ENCODE data around the gene PEDS1.

PEDS1 gene

DNA sequence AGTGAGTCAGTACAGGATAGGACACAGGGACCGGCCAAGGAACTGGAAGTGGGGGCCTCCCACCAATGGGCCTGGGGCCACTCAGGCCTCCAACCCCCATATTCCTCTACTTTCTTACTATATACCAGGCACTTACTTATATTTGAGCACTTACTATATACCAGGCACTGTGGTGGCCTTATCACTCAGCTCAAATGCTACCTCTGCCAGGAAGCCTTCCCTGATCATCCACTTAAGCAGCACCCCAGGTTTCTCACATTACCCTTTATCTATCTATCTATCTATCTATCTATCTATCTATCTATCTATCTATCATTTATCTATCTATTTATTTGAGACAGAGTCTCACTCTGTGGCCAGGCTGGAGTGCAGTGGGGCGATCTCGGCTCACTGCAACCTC is 28.2 kb downstream of the PEDS1 start:
- no peak overlapping the region for H3K27ac ChIP-seq (ENCODE audit: low read length)
- no peaks in the 10 kb centered on the region for H3K4me1 ChIP-seq (ENCODE audit: control insufficient read depth, low read depth, low read length)
- no peaks in the 10 kb centered on the region for H3K27me3 ChIP-seq (ENCODE audit: control insufficient read depth, insufficient read depth, low read length)
- no peak overlapping the region for H3K9ac ChIP-seq (ENCODE audit: low read length)
- H3K9me3 ChIP-seq (ENCODE audit: control insufficient read depth, low read depth, low read length), result no peaks in the 10 kb centered on the region
- no peak overlapping the region for H3K4me3 ChIP-seq (ENCODE audit: low read length)
- H3K36me3 ChIP-seq (ENCODE audit: control insufficient read depth, low read depth, low read length), result peaks cover 17% of the 10 kb centered on the region

DNA sequence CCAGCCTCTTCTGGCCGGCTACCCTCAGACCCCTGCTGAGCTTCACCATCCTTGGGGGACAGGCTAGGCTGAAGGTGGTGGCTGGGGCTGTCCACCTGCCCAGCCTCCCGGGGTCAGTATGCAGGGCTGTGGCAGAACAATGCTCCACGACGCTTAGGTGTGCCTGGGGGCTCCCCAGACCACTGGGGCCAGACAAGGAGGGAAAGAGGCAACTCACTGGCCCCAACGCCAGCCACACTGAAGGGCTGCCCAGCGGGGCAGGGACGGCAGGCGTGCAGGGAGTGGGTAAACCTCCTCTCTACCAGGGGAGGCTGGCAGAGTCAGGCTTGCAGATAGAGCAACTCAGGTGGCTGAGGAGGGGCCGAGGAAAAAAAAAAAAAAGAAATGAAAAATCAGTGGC is 29.0 kb downstream of the PEDS1 start:
- Histone ChIP-seq H3K4me1 (ENCODE audit: control insufficient read depth, low read depth, low read length) (no peaks in the 10 kb centered on the region), H3K36me3 (ENCODE audit: control insufficient read depth, low read depth, low read length) (peaks cover 15% of the 10 kb centered on the region), H3K27ac (ENCODE audit: low read length) (no peak overlapping the region), H3K9me3 (ENCODE audit: control insufficient read depth, low read depth, low read length) (no peaks in the 10 kb centered on the region), H3K9ac (ENCODE audit: low read length) (no peak overlapping the region), H3K27me3 (ENCODE audit: control insufficient read depth, insufficient read depth, low read length) (no peaks in the 10 kb centered on the region), H3K4me3 (ENCODE audit: low read length) (no peak overlapping the region)

DNA sequence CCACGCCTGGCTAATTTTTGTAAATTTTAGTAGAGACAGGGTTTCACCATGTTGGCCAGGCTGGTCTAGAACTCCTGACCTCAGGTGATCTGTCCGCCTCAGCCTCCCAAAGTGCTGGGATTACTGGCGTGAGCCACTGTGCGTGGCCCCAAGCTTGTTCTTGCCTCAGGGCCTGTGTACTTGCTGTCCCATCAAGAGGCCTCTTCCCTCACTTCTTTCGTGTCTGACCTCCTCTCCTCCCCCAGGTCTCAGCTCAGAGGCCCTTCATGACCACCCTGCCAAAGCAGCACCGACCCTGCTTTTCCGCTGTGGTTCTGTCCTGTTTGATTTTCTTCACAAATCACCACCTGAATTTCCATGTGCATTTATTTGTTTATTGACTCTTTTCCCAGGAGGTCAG is 30.1 kb downstream of the PEDS1 start:
- Histone ChIP-seq H3K4me1 (ENCODE audit: control insufficient read depth, low read depth, low read length) (no peaks in the 10 kb centered on the region), H3K9ac (ENCODE audit: low read length) (no peak overlapping the region), H3K4me3 (ENCODE audit: low read length) (no peak overlapping the region), H3K36me3 (ENCODE audit: control insufficient read depth, low read depth, low read length) (peaks cover 6% of the 10 kb centered on the region), H3K9me3 (ENCODE audit: control insufficient read depth, low read depth, low read length) (no peaks in the 10 kb centered on the region), H3K27ac (ENCODE audit: low read length) (no peak overlapping the region), H3K27me3 (ENCODE audit: control insufficient read depth, insufficient read depth, low read length) (no peaks in the 10 kb centered on the region)

DNA sequence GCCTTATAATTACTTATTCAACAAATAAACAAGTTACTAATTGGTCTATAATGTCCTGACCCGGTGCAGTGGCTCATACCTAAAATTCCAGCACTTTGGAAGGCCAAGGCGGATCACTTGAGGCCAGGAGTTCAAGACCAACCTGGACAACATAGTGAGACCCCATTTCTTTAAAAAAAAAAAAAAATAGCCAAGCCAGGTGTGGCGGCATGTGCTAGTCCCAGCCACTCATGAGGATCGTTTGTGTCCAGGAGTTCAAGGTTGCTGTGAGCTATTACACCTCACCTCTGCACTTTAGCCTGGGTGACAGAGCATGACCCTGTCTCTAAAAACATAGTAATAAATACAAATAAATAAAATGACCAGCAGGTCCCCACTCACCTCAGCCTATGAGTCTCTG is 30.8 kb downstream of the PEDS1 start:
- Histone ChIP-seq H3K27me3 (ENCODE audit: control insufficient read depth, insufficient read depth, low read length) (no peaks in the 10 kb centered on the region), H3K27ac (ENCODE audit: low read length) (no peak overlapping the region), H3K36me3 (ENCODE audit: control insufficient read depth, low read depth, low read length) (peaks cover 3% of the 10 kb centered on the region), H3K4me3 (ENCODE audit: low read length) (no peak overlapping the region), H3K4me1 (ENCODE audit: control insufficient read depth, low read depth, low read length) (no peaks in the 10 kb centered on the region), H3K9me3 (ENCODE audit: control insufficient read depth, low read depth, low read length) (no peaks in the 10 kb centered on the region), H3K9ac (ENCODE audit: low read length) (no peak overlapping the region)

DNA sequence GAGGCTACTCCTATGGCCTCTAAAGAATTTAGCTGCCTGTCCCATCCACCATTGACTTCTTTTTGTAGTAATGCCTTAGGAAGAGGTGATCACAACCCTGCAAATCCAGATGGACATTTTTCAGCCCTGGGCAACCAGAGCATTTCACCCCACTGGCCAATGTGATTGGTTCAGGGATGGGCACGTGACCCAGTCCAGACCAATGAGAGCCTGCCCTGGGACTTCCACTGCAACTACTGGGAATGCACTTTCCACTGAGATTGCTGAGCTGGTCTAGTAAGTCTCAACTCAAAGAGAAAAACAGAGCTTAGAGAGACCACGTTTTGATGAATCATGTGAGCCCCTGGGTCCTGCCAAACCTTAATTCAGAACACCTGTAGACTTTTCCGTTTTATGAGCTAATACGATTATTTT is 31.7 kb downstream of the PEDS1 start:
- H3K27me3 ChIP-seq (ENCODE audit: control insufficient read depth, insufficient read depth, low read length), result no peaks in the 10 kb centered on the region
- no peak overlapping the region for H3K27ac ChIP-seq (ENCODE audit: low read length)
- H3K9ac ChIP-seq (ENCODE audit: low read length), result no peak overlapping the region
- H3K4me3 ChIP-seq (ENCODE audit: low read length), result no peak overlapping the region
- no peaks in the 10 kb centered on the region for H3K4me1 ChIP-seq (ENCODE audit: control insufficient read depth, low read depth, low read length)
- no peaks in the 10 kb centered on the region for H3K36me3 ChIP-seq (ENCODE audit: control insufficient read depth, low read depth, low read length)
- no peaks in the 10 kb centered on the region for H3K9me3 ChIP-seq (ENCODE audit: control insufficient read depth, low read depth, low read length)

DNA sequence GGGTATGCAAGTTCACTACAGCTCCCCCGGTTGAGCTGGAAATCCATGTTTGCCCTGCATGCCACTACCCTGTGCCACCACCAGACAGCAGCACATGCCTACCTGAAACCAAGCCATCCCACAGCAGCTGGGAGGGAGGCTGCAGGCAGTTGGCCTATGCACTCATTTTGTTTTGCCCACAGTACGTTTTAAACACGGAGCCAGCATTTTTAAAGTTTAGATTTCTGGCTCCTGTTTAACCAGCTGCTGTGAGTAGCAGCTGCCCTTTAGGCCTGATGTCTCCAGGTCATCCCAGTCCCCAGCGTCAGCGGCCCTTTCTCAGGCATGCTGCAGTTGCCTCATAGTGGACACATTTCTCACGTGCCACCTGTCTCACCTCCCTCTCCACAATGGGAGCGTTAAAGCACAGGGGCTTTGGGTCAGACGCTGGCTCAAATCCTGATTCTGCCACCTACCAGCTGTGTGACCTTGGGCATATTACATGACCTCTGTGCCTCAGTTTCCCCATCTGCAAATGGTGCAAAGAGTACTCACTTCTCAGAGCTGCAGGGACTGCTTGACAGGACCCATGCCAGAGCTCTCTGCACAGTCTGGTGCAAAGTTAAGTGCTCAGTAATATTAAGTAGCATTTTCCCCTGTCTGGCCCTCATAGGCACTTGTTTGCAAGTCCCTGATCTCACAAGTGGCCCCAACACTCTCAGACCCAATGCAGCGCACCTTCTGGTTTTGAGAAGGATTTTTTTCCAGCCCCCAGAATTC is 32.4 kb downstream of the PEDS1 start:
- no peaks in the 10 kb centered on the region for H3K27me3 ChIP-seq (ENCODE audit: control insufficient read depth, insufficient read depth, low read length)
- H3K9me3 ChIP-seq (ENCODE audit: control insufficient read depth, low read depth, low read length), result no peaks in the 10 kb centered on the region
- H3K4me3 ChIP-seq (ENCODE audit: low read length), result no peak overlapping the region
- no peak overlapping the region for H3K27ac ChIP-seq (ENCODE audit: low read length)
- no peaks in the 10 kb centered on the region for H3K36me3 ChIP-seq (ENCODE audit: control insufficient read depth, low read depth, low read length)
- H3K9ac ChIP-seq (ENCODE audit: low read length), result no peak overlapping the region
- peaks cover 1% of the 10 kb centered on the region for H3K4me1 ChIP-seq (ENCODE audit: control insufficient read depth, low read depth, low read length)

DNA sequence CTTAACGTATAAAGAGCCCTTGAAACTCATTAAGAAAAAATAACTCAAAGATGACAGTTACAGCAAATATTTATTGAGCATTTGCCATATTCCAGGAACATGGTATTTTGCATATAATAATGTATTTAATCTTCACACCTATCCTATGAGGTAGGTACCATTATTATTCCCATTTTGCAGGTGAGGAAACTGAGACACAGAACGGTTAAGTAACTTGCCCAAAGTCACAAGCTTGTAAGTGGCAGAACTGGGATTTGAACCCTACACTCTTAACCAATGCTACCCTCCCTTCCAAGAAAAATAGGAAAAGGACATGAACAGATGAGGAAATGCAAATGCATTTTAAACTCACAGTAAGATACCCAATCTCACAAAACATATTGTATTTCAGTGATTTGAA is 35.3 kb downstream of the PEDS1 start:
- Histone ChIP-seq H3K36me3 (ENCODE audit: control insufficient read depth, low read depth, low read length) (no peaks in the 10 kb centered on the region), H3K4me1 (ENCODE audit: control insufficient read depth, low read depth, low read length) (peaks cover 11% of the 10 kb centered on the region), H3K9me3 (ENCODE audit: control insufficient read depth, low read depth, low read length) (no peaks in the 10 kb centered on the region), H3K4me3 (ENCODE audit: low read length) (no peak overlapping the region), H3K27ac (ENCODE audit: low read length) (no peak overlapping the region), H3K27me3 (ENCODE audit: control insufficient read depth, insufficient read depth, low read length) (no peaks in the 10 kb centered on the region), H3K9ac (ENCODE audit: low read length) (no peak overlapping the region)

DNA sequence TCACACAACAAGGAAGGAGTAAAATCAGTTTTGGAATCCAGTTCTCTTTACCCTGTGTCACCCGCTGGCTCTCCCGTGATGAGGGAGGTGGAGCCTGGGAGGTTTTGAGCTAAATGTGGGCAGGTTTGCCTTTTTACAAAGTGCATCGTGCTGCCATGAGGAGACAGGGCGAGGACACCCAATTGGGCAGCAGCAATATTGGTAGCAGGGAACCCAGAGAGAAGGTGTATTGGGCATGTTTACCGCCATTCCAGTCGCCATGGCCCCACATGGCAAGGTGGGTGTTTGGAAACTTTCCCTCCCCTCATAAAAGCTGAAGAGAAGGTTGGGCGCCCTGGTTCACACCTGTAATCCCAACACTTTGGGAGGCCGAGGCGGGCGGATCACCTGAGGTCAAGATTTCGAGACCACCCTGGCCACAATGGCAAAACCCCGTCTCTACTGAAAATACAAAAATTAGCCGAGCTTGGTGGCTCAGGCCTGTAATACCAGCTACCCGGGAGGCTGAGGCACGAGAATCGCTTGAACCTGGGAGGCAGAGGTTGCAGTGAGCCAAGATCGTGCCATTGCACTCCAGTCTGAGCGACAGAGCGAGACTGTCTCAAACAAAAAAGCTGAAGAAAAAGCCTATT is 37.0 kb downstream of the PEDS1 start:
- H3K27me3 ChIP-seq (ENCODE audit: control insufficient read depth, insufficient read depth, low read length), result no peaks in the 10 kb centered on the region
- no peak overlapping the region for H3K27ac ChIP-seq (ENCODE audit: low read length)
- H3K36me3 ChIP-seq (ENCODE audit: control insufficient read depth, low read depth, low read length), result no peaks in the 10 kb centered on the region
- peak overlapping the region; percentile 94 for H3K4me3 ChIP-seq (ENCODE audit: low read length)
- H3K9me3 ChIP-seq (ENCODE audit: control insufficient read depth, low read depth, low read length), result no peaks in the 10 kb centered on the region
- peak overlapping the region; percentile 69 for H3K9ac ChIP-seq (ENCODE audit: low read length)
- peaks cover 19% of the 10 kb centered on the region for H3K4me1 ChIP-seq (ENCODE audit: control insufficient read depth, low read depth, low read length)

DNA sequence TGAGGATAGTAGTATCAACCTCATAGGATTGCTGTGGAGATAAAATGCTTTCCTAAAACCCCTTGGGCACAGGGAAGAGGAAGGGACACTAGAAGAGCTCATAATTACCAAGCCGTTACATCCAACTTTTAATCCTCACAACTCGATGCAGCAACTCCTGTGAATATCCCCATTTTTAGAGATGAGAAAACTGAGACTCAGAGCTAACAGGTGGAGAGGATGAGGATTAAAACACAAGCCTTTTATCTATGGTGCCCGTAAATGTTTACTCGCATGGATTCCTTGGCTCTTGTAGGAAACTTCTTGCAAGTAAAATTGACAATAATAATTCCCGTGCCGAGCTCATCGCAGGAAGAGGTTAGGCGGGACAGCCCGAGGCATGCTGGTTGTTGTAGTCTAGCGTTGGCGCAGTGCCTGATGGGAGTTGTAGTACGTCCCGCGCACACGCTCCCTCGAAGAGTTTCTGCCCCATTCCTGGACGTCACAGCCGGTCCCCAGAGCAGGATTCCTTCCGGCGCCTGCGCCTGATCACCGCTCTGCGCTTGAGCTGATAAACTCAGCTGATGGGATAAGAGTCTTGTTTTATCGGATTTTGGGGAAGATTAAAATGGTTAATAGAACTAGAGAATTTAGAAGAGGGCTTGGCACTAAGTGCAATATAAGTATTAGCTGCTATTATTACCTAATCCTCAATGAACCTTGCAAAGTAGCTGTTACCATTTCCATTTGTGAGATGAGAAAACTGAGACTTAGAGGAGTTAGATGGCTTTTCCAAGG is 37.7 kb downstream of the PEDS1 start:
- no peaks in the 10 kb centered on the region for H3K36me3 ChIP-seq (ENCODE audit: control insufficient read depth, low read depth, low read length)
- H3K4me1 ChIP-seq (ENCODE audit: control insufficient read depth, low read depth, low read length), result peaks cover 20% of the 10 kb centered on the region
- H3K27ac ChIP-seq (ENCODE audit: low read length), result no peak overlapping the region
- no peaks in the 10 kb centered on the region for H3K27me3 ChIP-seq (ENCODE audit: control insufficient read depth, insufficient read depth, low read length)
- H3K9ac ChIP-seq (ENCODE audit: low read length), result peak overlapping the region; percentile 69
- H3K4me3 ChIP-seq (ENCODE audit: low read length), result peak overlapping the region; percentile 94
- H3K9me3 ChIP-seq (ENCODE audit: control insufficient read depth, low read depth, low read length), result no peaks in the 10 kb centered on the region

DNA sequence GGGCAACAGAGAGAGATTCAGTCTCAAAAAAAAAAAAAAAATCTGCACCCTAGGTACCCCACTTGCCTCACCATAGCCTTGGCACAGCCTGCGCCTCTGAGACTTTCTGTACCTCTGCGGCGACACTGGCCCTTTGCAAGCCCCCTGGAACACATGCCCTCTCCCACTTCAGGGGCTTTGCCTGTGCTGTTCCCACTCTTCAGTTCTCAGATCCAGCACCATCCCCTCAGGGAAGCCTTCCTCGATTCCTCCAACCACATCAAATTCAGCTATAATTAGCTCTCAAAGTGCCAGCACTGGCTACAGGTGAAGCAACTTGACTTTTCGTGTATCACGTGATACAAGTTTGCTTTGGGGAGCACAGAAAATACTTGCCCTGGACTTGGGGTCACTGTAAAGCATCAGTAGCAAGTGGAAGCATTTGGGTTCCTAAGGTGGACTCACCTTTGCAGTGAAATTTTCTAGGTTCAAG is 38.4 kb downstream of the PEDS1 start:
- H3K27me3 ChIP-seq (ENCODE audit: control insufficient read depth, insufficient read depth, low read length), result no peaks in the 10 kb centered on the region
- H3K4me1 ChIP-seq (ENCODE audit: control insufficient read depth, low read depth, low read length), result peaks cover 20% of the 10 kb centered on the region
- H3K9ac ChIP-seq (ENCODE audit: low read length), result peak overlapping the region; percentile 69
- H3K9me3 ChIP-seq (ENCODE audit: control insufficient read depth, low read depth, low read length), result no peaks in the 10 kb centered on the region
- no peak overlapping the region for H3K27ac ChIP-seq (ENCODE audit: low read length)
- no peaks in the 10 kb centered on the region for H3K36me3 ChIP-seq (ENCODE audit: control insufficient read depth, low read depth, low read length)
- peak overlapping the region; percentile 94 for H3K4me3 ChIP-seq (ENCODE audit: low read length)

DNA sequence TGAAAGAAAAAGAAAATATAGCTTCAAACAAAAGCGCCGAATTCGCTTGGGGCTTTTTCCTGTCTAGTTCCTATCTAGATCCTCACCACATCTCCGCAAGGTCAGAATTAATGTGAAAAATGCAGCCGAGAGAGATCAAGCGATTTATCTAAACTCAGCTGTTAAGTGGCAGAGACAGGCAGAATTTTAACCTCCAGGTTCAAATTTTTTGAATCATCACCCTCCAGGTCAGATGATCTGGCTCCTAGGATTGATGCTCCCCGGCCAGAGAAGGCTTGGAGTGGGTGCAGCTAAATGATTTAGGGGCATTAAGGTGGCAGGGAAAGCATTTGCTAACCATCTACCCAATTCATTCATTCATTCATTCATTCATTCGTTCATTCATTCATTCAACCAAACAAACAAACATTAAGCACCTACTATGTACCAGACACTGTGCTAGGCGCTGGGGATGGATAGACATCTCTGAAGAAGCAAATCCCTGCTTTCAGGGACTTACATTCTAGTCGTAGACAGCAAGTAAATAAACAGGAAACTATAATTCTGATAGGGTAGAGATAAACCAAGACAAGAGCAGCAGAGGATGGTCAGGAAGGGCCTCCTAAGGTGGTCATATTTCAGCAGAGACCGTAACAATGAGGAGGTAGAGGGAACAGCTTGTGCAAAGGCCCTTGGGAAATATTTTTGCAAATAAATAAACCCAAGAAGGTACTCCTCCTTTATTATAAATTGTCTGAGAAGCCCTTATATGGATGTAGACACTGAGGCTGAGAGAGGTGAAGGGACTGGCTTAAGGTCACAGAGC is 39.9 kb downstream of the PEDS1 start:
- Histone ChIP-seq H3K27ac (ENCODE audit: low read length) (peak overlapping the region; percentile 79), H3K9ac (ENCODE audit: low read length) (peak overlapping the region; percentile 89), H3K27me3 (ENCODE audit: control insufficient read depth, insufficient read depth, low read length) (no peaks in the 10 kb centered on the region), H3K4me3 (ENCODE audit: low read length) (peak overlapping the region; percentile 78), H3K36me3 (ENCODE audit: control insufficient read depth, low read depth, low read length) (no peaks in the 10 kb centered on the region), H3K9me3 (ENCODE audit: control insufficient read depth, low read depth, low read length) (no peaks in the 10 kb centered on the region), H3K4me1 (ENCODE audit: control insufficient read depth, low read depth, low read length) (peaks cover 20% of the 10 kb centered on the region)

All from iPS-18a (cell line).